Measurements from ENCODE around the gene LBHD1.
"Not testable (repeated sequence)": the region's sequence is repeated elsewhere in the genome, so short reads cannot be mapped to it uniquely, and the experiment has no call there.

LBHD1 gene

GRCh38 chr11:62703921-62704320, 31.9 kb upstream of the LBHD1 start:
- in situ Hi-C loops (cut with HindIII; ENCODE audit: low pct_ligation_motif_present, low pct_unique_long_range_greater_than_20kb, low sequenced_read_pairs), result not testable (repeated sequence)

GRCh38 chr11:62702246-62702645, 30.2 kb upstream of the LBHD1 start:
- in situ Hi-C loops (cut with HindIII; ENCODE audit: low pct_ligation_motif_present, low pct_unique_long_range_greater_than_20kb, low sequenced_read_pairs), result no loop called here
- no peak for DNase-seq

More at GRCh38 chr11:62703921-62704320, 31.9 kb upstream of the LBHD1 start:
- not testable (repeated sequence) for DNase-seq

DNA sequence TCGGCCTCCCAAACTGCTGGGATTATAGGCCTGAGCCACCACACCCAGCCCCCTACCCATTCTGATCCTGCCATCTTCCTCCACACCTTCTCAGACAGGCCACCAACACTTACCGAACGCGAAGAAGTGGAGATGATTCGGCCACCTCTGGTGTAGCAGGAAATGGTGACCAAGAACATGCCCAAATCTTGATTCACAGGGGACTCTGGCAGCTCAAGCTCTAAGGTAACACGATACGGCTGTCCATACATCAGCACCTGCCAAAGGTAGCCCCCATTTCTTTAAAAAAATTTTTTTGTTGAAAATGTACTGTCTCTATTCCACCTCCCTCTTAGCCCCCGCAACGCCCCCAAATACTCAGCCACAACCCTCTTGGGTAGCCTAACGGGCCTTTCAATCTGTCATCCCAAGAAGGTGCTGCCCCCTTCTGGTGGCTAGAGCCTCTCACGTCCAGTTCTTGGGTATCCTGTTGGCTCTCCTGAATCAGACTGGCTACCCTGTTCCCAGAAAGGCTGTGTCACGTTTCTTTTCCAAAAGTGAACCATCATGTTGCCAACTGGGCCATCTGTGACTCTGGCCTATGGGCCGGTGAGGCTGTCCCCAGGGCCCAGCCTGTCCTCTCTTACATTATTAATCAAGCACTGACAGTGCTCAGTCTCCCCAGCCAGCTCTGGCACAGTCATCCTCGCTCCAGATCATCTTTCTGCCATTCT, 22.5 kb upstream of the LBHD1 start:
- peak; percentile 65 for DNase-seq
- in situ Hi-C loops (cut with HindIII; ENCODE audit: low pct_ligation_motif_present, low pct_unique_long_range_greater_than_20kb, low sequenced_read_pairs), result no loop called here

DNA sequence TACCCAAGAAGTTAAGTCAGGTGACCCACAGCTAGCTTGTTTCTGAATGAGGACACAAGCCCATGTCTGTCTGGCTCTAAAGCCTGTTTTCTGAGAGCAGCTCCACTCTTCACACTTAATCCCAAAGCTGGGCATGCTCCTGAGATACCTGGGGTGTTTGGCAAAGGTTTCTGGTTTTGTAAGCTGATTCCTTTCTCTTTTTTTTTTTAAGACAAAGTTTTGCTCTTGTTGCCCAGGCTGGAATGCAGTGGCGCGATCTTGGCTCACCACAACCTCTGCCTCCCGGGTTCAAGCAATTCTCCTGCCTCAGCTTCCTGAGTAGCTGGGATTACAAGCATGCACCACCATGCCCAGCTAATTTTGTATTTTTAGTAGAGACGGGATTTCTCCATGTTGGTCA, 21.6 kb upstream of the LBHD1 start:
- in situ Hi-C loops (cut with HindIII; ENCODE audit: low pct_ligation_motif_present, low pct_unique_long_range_greater_than_20kb, low sequenced_read_pairs); DNase-seq: not testable (repeated sequence)

GRCh38 chr11:62689421-62690183, 17.5 kb upstream of the LBHD1 start, which contains the start of gene LRRN4CL:
LRRN4CL (minus strand) TSS chr11:62689530; CDS start chr11:62688508, 1,022 bp downstream.
- in situ Hi-C loops (cut with HindIII; ENCODE audit: low pct_ligation_motif_present, low pct_unique_long_range_greater_than_20kb, low sequenced_read_pairs), result no loop called here
- DNase-seq, result peak; percentile 34

- DNase-seq, result no peak
- in situ Hi-C loops (cut with HindIII; ENCODE audit: low pct_ligation_motif_present, low pct_unique_long_range_greater_than_20kb, low sequenced_read_pairs), result no loop called here
Measured at GRCh38 chr11:62688491-62688890, 16.4 kb upstream of the LBHD1 start.

GRCh38 chr11:62687508-62688396, 15.7 kb upstream of the LBHD1 start:
- DNase-seq, result no peak
- in situ Hi-C loops (cut with HindIII; ENCODE audit: low pct_ligation_motif_present, low pct_unique_long_range_greater_than_20kb, low sequenced_read_pairs), result no loop called here

- no peak for DNase-seq
- in situ Hi-C loops (cut with HindIII; ENCODE audit: low pct_ligation_motif_present, low pct_unique_long_range_greater_than_20kb, low sequenced_read_pairs), result no loop called here
Measured at GRCh38 chr11:62682518-62682917, 10.5 kb upstream of the LBHD1 start.

GRCh38 chr11:62680825-62681240, 8.8 kb upstream of the LBHD1 start:
- DNase-seq, result peak; percentile 74
- in situ Hi-C loops (cut with HindIII; ENCODE audit: low pct_ligation_motif_present, low pct_unique_long_range_greater_than_20kb, low sequenced_read_pairs), result no loop called here

DNA sequence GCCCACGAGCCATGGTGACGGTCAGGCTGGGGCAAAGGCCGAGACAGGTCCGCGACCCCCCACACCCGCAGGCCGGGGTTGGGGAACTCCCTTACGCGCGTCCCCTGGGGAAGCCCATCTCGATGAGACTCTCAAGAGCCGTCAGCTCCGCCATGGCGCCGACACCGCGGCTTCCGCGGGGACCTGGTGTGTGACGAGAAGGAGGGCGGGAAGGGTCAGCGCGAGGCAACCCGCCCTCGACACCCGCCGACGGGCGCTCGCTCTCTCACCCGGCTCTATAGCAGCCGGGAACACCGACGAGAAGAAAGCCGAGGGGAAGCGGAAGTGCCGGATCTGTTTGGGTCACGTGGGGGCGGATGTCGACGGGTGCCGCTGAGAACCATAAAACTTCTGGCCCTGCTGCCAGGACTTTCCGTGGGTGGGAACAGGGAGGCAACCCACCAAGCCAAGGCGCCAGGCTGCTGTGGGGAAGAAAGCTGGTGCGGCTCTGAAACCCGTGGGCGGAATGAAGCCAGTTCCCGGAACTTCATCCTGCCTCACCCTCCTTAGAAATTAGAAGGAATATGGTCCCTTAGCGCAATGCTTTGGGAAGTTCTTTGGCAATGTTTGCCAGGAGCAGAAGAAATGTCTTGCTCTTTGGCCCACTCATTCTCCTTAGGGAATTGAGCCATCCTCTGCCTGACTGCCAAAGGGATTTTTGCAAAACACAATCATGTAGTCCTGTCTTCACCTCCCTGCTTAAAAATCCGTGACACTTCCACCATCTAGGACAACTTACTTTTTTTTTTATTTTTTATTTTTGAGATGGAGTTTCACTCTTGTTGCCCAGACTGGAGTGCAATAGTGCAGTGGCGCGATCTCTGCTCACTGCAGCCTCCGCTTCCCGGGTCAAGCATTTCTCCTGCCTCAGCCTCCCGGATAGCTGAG, 7.0 kb upstream of the LBHD1 start, which contains the start of gene UBXN1:
UBXN1 (minus strand) TSS at position 304 of the 927 bp plus-strand sequence; CDS start at position 154, 150 bp downstream.
- peak; percentile 80 for DNase-seq
- in situ Hi-C loops (cut with HindIII; ENCODE audit: low pct_ligation_motif_present, low pct_unique_long_range_greater_than_20kb, low sequenced_read_pairs), result no loop called here

- in situ Hi-C loops (cut with HindIII; ENCODE audit: low pct_ligation_motif_present, low pct_unique_long_range_greater_than_20kb, low sequenced_read_pairs), result no loop called here
- DNase-seq, result no peak
Measured at GRCh38 chr11:62678433-62678769, 6.3 kb upstream of the LBHD1 start.

DNA sequence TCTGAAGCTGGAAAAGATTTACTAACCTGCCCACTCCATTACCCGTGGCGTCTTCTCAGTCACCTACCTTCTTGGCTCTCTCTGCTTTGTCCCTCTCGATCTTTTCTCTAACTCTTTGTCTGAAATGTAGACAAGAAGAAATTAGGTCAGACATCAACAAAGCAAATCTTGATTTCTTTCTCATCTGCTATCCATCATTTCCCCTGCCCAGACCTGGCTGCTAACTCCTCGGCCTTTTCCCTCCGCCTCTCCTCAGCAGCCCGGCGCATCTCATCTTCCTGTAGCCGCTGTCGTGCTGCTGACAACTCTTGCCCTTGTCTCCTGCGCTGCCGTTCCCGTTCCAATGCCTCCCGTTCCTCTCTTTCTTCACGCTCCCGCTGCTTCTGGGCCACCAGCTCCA, 5.6 kb upstream of the LBHD1 start:
- no peak for DNase-seq
- in situ Hi-C loops (cut with HindIII; ENCODE audit: low pct_ligation_motif_present, low pct_unique_long_range_greater_than_20kb, low sequenced_read_pairs), result no loop called here

DNA sequence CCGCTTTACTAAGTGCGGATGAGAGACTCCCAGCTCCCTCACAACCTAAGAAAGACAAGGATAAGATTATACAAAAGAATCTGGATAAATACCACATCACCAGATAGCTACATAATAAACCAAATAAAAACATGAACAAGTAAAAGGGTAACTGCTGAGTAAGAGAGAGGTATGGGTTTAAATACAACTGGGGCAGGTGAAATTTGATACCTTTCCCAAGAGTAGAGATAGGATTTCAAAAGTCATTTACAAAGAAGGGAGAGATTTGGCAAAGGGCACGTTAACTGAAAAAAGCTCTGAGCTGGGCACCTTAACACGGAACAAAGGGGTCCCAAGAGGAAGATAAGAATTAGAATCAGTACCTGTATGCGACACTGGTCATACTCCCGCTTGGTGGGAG, 5.1 kb upstream of the LBHD1 start:
- no peak for DNase-seq
- in situ Hi-C loops (cut with HindIII; ENCODE audit: low pct_ligation_motif_present, low pct_unique_long_range_greater_than_20kb, low sequenced_read_pairs), result no loop called here

- no peak for DNase-seq
- in situ Hi-C loops (cut with HindIII; ENCODE audit: low pct_ligation_motif_present, low pct_unique_long_range_greater_than_20kb, low sequenced_read_pairs), result no loop called here
Measured at GRCh38 chr11:62676698-62677097, 4.6 kb upstream of the LBHD1 start.

DNA sequence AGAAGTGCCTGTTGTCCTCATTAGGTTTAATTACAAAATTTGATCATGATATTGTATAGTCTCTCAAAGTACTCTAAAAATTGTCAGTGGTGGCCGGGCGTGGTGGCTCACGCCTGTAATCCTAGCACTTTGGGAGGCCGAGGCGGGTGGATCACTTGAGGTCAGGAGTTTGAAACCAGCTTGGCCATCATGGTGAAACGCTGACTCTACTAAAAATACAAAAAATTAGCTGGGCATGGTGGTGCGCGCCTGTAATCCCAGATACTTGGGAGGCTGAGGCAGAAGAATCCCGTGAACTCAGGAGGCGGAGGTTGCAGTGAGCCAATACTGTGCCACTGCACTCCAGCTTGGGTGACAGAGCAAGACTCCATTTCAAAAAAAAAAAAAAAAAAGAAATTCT, 3.3 kb upstream of the LBHD1 start:
- DNase-seq; in situ Hi-C loops (cut with HindIII; ENCODE audit: low pct_ligation_motif_present, low pct_unique_long_range_greater_than_20kb, low sequenced_read_pairs): not testable (repeated sequence)

DNA sequence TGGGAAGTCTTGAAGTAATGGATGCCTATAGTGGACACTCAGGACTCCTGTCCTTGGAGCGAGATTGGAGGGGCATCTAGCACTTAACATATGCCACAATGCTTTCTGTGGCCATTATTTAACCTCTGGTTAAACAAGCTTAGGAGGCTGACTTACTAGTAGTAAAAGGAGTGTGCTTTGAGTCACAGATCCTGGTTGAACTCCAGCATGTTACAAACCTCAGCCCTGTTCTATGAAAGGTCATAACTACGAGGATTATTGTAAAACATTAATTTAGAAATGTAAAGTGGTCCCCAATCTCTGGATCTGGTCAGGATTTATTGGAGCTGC, 1.1 kb upstream of the LBHD1 start:
- no peak for DNase-seq
- in situ Hi-C loops (cut with HindIII; ENCODE audit: low pct_ligation_motif_present, low pct_unique_long_range_greater_than_20kb, low sequenced_read_pairs), result loop anchor here (5.0 kb wide), 1 partner anchor 39 kb away; no protein-coding TSS in a partner anchor

- in situ Hi-C loops (cut with HindIII; ENCODE audit: low pct_ligation_motif_present, low pct_unique_long_range_greater_than_20kb, low sequenced_read_pairs), result loop anchor here (5.0 kb wide), 1 partner anchor 41 kb away; no protein-coding TSS in a partner anchor
- peak; percentile 24 for DNase-seq
Measured at GRCh38 chr11:62671236-62671607, 845 bp downstream of the LBHD1 start.

All from ACHN (cell line).